ENCODE results near the gene SLITRK6. TPM values are rescaled to one million over a fixed set of nuclear protein-coding genes. Genes with fewer than 3 reads are reported as not detected.
A peak's percentile ranks its signal among the peaks of the same experiment; 100 is the strongest.

SLITRK6 gene
- total and polyA plus RNA-seq, 2 of the 4 experiments (the other 2 are of a cell fraction): 1.1 to 1.6 TPM

DNA sequence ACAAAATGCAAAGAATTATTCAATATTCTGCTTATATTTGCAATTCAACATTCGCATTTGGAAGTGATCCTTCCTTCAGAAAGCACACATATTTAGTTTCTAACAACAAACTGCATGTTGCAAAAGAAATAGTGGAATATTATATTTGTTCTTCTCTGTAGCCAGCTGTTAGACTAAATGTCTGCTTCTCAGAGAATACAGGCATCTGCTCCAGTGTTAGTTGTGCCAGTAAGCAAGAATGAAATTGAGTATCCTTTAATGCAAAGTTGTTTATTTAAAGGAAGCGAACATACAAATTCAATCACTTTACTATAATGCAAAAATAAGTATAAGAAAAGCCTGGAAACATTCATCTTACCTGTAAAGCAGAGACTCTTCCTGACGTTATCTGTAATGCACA lies 663 bp downstream of the SLITRK6 start:
- no CpG with 5 or more reads among the region's 3 CpGs for WGBS, 2 experiments (ENCODE audit: extremely low coverage in 2 of 2, insufficient read length in 1 of 2)
- BruUV-seq (replicated peaks): no TSS peak
- Histone ChIP-seq H2AK9ac (replicated peaks; ENCODE audit: low read depth, low read length, poor library complexity) (no peak overlapping the region), H2BK120ac (ENCODE audit: low read depth, low read length) (no peak overlapping the region), H2BK5ac (ENCODE audit: low read depth, low read length, poor library complexity, severe bottlenecking) (no peak overlapping the region), H3K36me3 (ENCODE audit: control insufficient read depth, insufficient read depth, low read length) (no peaks in the 10 kb centered on the region; the same call in 1 of the 2 replicates), H3K14ac (replicated peaks; ENCODE audit: low read depth, low read length) (no peak overlapping the region), H2BK15ac (ENCODE audit: low read depth, low read length) (no peak overlapping the region), H2AK5ac (ENCODE audit: low read depth, low read length) (no peak overlapping the region), H4K8ac (ENCODE audit: low read depth in 2 of 2, low read length in 2 of 2) (no peak overlapping the region; a peak in 1 of 4 replicates), H3K4me3 (ENCODE audit: insufficient read depth, low read depth, low read length) (peak overlapping the region; percentile 41), H3K79me1 (ENCODE audit: low read depth in 1 of 2, low read length in 2 of 2) (no peaks in the 10 kb centered on the region), H4K20me1 (ENCODE audit: insufficient read depth, low read length) (no peaks in the 10 kb centered on the region), H3K18ac (ENCODE audit: low read depth, low read length) (no peak overlapping the region; the same call in 1 of the 2 replicates), H3K4me2 (ENCODE audit: low read depth, low read length) (peak overlapping the region; percentile 81), H3K9me3 (ENCODE audit: control insufficient read depth, insufficient read depth, low read length) (no peaks in the 10 kb centered on the region), H3K9me1 (ENCODE audit: insufficient read depth, low read length) (no peaks in the 10 kb centered on the region), H4K91ac (ENCODE audit: insufficient read depth, low read depth, low read length) (no peak overlapping the region), H3K56ac (ENCODE audit: extremely low read depth, insufficient read depth, low read length) (no peak overlapping the region), H3K27me3 (ENCODE audit: control insufficient read depth, insufficient read depth, low read length) (no peaks in the 10 kb centered on the region), H4K5ac (ENCODE audit: low read depth, low read length) (no peak overlapping the region; the same call in 1 of the 2 replicates), H3K4me1 (ENCODE audit: control insufficient read depth, insufficient read depth, low read length) (no peaks in the 10 kb centered on the region), H3K27ac (ENCODE audit: insufficient read depth, low read length) (no peak overlapping the region), H2AFZ (replicated peaks; ENCODE audit: low read length, poor library complexity) (no peak overlapping the region), H3K23ac (ENCODE audit: low read depth, low read length) (no peak overlapping the region), H3K4ac (ENCODE audit: low read depth, low read length) (no peak overlapping the region), H2BK20ac (ENCODE audit: low read depth, low read length) (no peak overlapping the region), H3K9ac (ENCODE audit: low read depth, low read length) (no peak overlapping the region; the same call in 1 of the 2 replicates)
- intact Hi-C loops (cut with micrococcal nuclease): loop anchor here (5.0 to 10.0 kb wide), 4 partner anchors 184 to 571 kb away; no protein-coding TSS in a partner anchor
- TF ChIP-seq FOS (IDR thresholded peaks at IDR 0.05; ENCODE audit: low read depth, low read length) (no peak), SMC3 (IDR thresholded peaks at IDR 0.05; ENCODE audit: low read depth, low read length) (no peak), POLR2A (IDR thresholded peaks at IDR 0.05; ENCODE audit: low read depth, low read length) (no peak), MXI1 (IDR thresholded peaks at IDR 0.05; ENCODE audit: borderline replicate concordance, low read depth, low read length) (no peak), RAD21 (IDR thresholded peaks at IDR 0.05; ENCODE audit: low read length) (no peak), CHD1 (IDR thresholded peaks at IDR 0.05; ENCODE audit: low read depth, low read length) (no peak), MAFK (IDR thresholded peaks at IDR 0.05; ENCODE audit: low read depth, low read length) (no peak)
- TF ChIP-seq, protein P1, sequence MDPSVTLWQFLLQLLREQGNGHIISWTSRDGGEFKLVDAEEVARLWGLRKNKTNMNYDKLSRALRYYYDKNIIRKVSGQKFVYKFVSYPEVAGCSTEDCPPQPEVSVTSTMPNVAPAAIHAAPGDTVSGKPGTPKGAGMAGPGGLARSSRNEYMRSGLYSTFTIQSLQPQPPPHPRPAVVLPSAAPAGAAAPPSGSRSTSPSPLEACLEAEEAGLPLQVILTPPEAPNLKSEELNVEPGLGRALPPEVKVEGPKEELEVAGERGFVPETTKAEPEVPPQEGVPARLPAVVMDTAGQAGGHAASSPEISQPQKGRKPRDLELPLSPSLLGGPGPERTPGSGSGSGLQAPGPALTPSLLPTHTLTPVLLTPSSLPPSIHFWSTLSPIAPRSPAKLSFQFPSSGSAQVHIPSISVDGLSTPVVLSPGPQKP (IDR thresholded peaks at IDR 0.05; ENCODE audit: borderline replicate concordance, low read depth, low read length): no peak
- TF ChIP-seq, protein P2, sequence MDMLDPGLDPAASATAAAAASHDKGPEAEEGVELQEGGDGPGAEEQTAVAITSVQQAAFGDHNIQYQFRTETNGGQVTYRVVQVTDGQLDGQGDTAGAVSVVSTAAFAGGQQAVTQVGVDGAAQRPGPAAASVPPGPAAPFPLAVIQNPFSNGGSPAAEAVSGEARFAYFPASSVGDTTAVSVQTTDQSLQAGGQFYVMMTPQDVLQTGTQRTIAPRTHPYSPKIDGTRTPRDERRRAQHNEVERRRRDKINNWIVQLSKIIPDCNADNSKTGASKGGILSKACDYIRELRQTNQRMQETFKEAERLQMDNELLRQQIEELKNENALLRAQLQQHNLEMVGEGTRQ (IDR thresholded peaks at IDR 0.05; ENCODE audit: low read depth, low read length): no peak
- TF ChIP-seq, protein P3, sequence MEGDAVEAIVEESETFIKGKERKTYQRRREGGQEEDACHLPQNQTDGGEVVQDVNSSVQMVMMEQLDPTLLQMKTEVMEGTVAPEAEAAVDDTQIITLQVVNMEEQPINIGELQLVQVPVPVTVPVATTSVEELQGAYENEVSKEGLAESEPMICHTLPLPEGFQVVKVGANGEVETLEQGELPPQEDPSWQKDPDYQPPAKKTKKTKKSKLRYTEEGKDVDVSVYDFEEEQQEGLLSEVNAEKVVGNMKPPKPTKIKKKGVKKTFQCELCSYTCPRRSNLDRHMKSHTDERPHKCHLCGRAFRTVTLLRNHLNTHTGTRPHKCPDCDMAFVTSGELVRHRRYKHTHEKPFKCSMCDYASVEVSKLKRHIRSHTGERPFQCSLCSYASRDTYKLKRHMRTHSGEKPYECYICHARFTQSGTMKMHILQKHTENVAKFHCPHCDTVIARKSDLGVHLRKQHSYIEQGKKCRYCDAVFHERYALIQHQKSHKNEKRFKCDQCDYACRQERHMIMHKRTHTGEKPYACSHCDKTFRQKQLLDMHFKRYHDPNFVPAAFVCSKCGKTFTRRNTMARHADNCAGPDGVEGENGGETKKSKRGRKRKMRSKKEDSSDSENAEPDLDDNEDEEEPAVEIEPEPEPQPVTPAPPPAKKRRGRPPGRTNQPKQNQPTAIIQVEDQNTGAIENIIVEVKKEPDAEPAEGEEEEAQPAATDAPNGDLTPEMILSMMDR (conservative IDR thresholded peaks at IDR 0.05; ENCODE audit: low read depth, low read length): no peak
- ChIA-PET POLR2A (ENCODE audit: unreplicated experiment) (no interaction called here), CTCF (interaction anchor here (0.9 to 1.0 kb wide), 3 partner anchors 16 to 881 kb away, joined by 3 to 4 read pairs (median 3); no protein-coding TSS in a partner anchor)
- ATAC-seq (ENCODE audit: low read depth) (0 out of 2 replicates have a peak, but pooled peaks have one; percentile 8), DNase-seq (no peak)
- in situ Hi-C loops (cut with MboI; ENCODE audit: low sequenced_read_pairs): no loop called here
- dilution Hi-C loops (cut with HindIII; ENCODE audit: low sequenced_read_pairs, unreplicated experiment): no loop called here
